H1 (cell line): ENCODE results near the gene DAPK2. TPM values are rescaled to one million over a fixed set of nuclear protein-coding genes. Genes with fewer than 3 reads are reported as not detected.

Experiments used
- CTCF ChIA-PET: fragments of 300-600 bp; sonication (Branson Sonifier 250); formaldehyde crosslinking; loops from one replicate; lab custom pipeline; 2021; ENCODE audit not compliant: partially characterized antibody; lab: Charles Lee
- POLR2A ChIA-PET: fragments of 300-600 bp; sonication (Branson Sonifier 250); formaldehyde crosslinking; loops from one replicate; lab custom pipeline; 2021; ENCODE audit warnings: inconsistent platforms; ENCODE audit not compliant: partially characterized antibody; lab: Charles Lee
- DNase-seq, 2 experiments: peaks; one replicate each; pipeline versions ENCODE4 v3.0.0 to v3.0.0-alpha.2; 2010 to 2022; ENCODE audit warnings: low spot score in 2 of 2, low read depth in 1 of 2, mixed read lengths in 1 of 2
- FAIRE-seq: peaks from 2 replicates; lab custom pipeline; 2011; peaks lifted over from hg19 to GRCh38; lab: Jason Lieb, UNC
- H2AFZ ChIP-seq: 2 replicates; pipeline ENCODE4 v1.8.1; 2012; ENCODE audit warnings: low read length, inconsistent platforms
- H2AK5ac ChIP-seq: 2 replicates; pipeline ENCODE4 v1.6.1; 2013; ENCODE audit warnings: low read depth, low read length
- H2BK120ac ChIP-seq: replicated peaks from 2 replicates; pipeline ENCODE3; 2013; ENCODE audit warnings: low read depth, low read length, inconsistent platforms
- H2BK12ac ChIP-seq: 2 replicates; pipeline ENCODE4 v1.6.1; 2013; ENCODE audit warnings: low read depth, low read length
- H2BK15ac ChIP-seq: 2 replicates; pipeline ENCODE4 v1.6.1; 2013; ENCODE audit warnings: low read length
- H2BK20ac ChIP-seq: 2 replicates; pipeline ENCODE4 v1.6.1; 2013; ENCODE audit warnings: low read length
- H2BK5ac ChIP-seq: 2 replicates; pipeline ENCODE4 v1.6.1; 2013; ENCODE audit warnings: low read depth, low read length
- H3K14ac ChIP-seq: 2 replicates; pipeline ENCODE4 v1.6.1; 2013; ENCODE audit warnings: inconsistent platforms; ENCODE audit not compliant: insufficient read length
- H3K18ac ChIP-seq: 2 replicates; pipeline ENCODE4 v1.6.1; 2013; ENCODE audit warnings: low read length; ENCODE audit errors: extremely low read depth
- H3K23ac ChIP-seq: 2 replicates; pipeline ENCODE4 v1.6.1; 2013; ENCODE audit warnings: inconsistent platforms; ENCODE audit not compliant: insufficient read length
- H3K23me2 ChIP-seq: 2 replicates; pipeline ENCODE4 v1.6.1; 2013; ENCODE audit warnings: low read depth, low read length
- H3K27ac ChIP-seq: 2 replicates; pipeline ENCODE4 v1.6.1; 2011; ENCODE audit warnings: low read depth, low read length, inconsistent platforms
- H3K27me3 ChIP-seq, 4 experiments: replicated peaks in 1 of 4; 1 replicate in 1 of 4; 2 replicates in 3 of 4; pipeline versions ENCODE4 v1.6.1 to v1.8.1; 2011 to 2013; ENCODE audit warnings: low read length in 3 of 4, mild to moderate bottlenecking in 3 of 4, inconsistent platforms in 2 of 4, mixed read lengths in 2 of 4, moderate library complexity in 1 of 4; ENCODE audit not compliant: control insufficient read depth in 3 of 4, insufficient read depth in 3 of 4; ENCODE audit errors: extremely low read depth in 1 of 4
- H3K36me3 ChIP-seq, 4 experiments: 2 replicates each; pipeline versions ENCODE4 v1.6.1 to v1.8.1; 2011 to 2013; ENCODE audit warnings: mild to moderate bottlenecking in 4 of 4, low read length in 3 of 4, moderate library complexity in 2 of 4, control low read depth in 1 of 4, inconsistent platforms in 1 of 4; ENCODE audit not compliant: insufficient read depth in 4 of 4, control insufficient read depth in 2 of 4
- H3K4ac ChIP-seq: replicated peaks from 2 replicates; pipeline ENCODE3; 2013; ENCODE audit warnings: low read length, low read depth, mixed read lengths, inconsistent platforms; ENCODE audit not compliant: insufficient read length
- H3K4me1 ChIP-seq, 4 experiments: replicated peaks in 1 of 4; 1 replicate in 1 of 4; 2 replicates in 3 of 4; pipeline versions ENCODE4 v1.6.1 to v1.8.1; 2011 to 2013; ENCODE audit warnings: low read length in 3 of 4, inconsistent platforms in 2 of 4, mixed read lengths in 1 of 4; ENCODE audit not compliant: insufficient read depth in 4 of 4, control insufficient read depth in 3 of 4
- H3K4me2 ChIP-seq, 2 experiments: 2 replicates each; pipeline versions ENCODE4 v1.6.1 to v1.8.1; 2011 to 2013; ENCODE audit warnings: low read depth in 2 of 2, low read length in 2 of 2, control low read depth in 1 of 2, inconsistent platforms in 1 of 2, mild to moderate bottlenecking in 1 of 2; ENCODE audit not compliant: insufficient read depth in 1 of 2
- H3K4me3 ChIP-seq, 4 experiments: fragments of 200-600, 300-600 bp in 1 of 4; sonication (generic), shearing (Covaris generic), sonication (Bioruptor Twin) in 1 of 4; 2 replicates each; pipeline versions ENCODE4 v1.5.1 to v1.8.1; 2011 to 2016; ENCODE audit warnings: low read length in 4 of 4, low read depth in 3 of 4, control low read depth in 2 of 4, inconsistent platforms in 2 of 4, mild to moderate bottlenecking in 2 of 4, mixed read lengths in 1 of 4, moderate library complexity in 1 of 4; ENCODE audit not compliant: insufficient read depth in 2 of 4; ENCODE audit errors: extremely low read depth in 1 of 4
- H3K56ac ChIP-seq: replicated peaks from 2 replicates; pipeline ENCODE3; 2013; ENCODE audit warnings: low read depth, mild to moderate bottlenecking, mixed read lengths, low read length, inconsistent platforms; ENCODE audit not compliant: insufficient read length
- H3K79me1 ChIP-seq: 2 replicates; pipeline ENCODE4 v1.6.1; 2013; ENCODE audit warnings: low read depth, low read length, control low read depth
- H3K79me2 ChIP-seq, 2 experiments: 2 replicates each; pipeline versions ENCODE4 v1.6.1 to v1.8.1; 2012 to 2013; ENCODE audit warnings: low read length in 2 of 2, mild to moderate bottlenecking in 2 of 2, inconsistent platforms in 1 of 2; ENCODE audit not compliant: insufficient read depth in 2 of 2, control insufficient read depth in 1 of 2
- H3K9ac ChIP-seq, 4 experiments: replicated peaks in 1 of 4; 1 replicate in 1 of 4; 2 replicates in 3 of 4; pipeline versions ENCODE4 v1.6.1 to v1.8.1; 2011 to 2013; ENCODE audit warnings: low read depth in 3 of 4, low read length in 3 of 4, control low read depth in 2 of 4, mild to moderate bottlenecking in 2 of 4, moderate library complexity in 2 of 4, inconsistent platforms in 1 of 4; ENCODE audit errors: extremely low read depth in 1 of 4
- H3K9me3 ChIP-seq, 2 experiments: 2 replicates each; pipeline versions ENCODE4 v1.6.1 to v1.8.1; 2012 to 2013; ENCODE audit warnings: mild to moderate bottlenecking in 2 of 2, moderate library complexity in 2 of 2, control low read depth in 1 of 2, inconsistent platforms in 1 of 2, low read depth in 1 of 2, low read length in 1 of 2, mixed read lengths in 1 of 2; ENCODE audit not compliant: insufficient read depth in 2 of 2
- H4K20me1 ChIP-seq, 2 experiments: replicated peaks in 1 of 2; 2 replicates each; pipeline versions ENCODE3 to v1.8.1; 2011 to 2013; ENCODE audit warnings: inconsistent platforms in 2 of 2, low read length in 2 of 2, mild to moderate bottlenecking in 1 of 2; ENCODE audit not compliant: insufficient read depth in 2 of 2, control insufficient read depth in 1 of 2
- H4K5ac ChIP-seq: 2 replicates; pipeline ENCODE4 v1.6.1; 2013; ENCODE audit warnings: low read length, low read depth, mixed read lengths, inconsistent platforms; ENCODE audit not compliant: insufficient read length
- H4K8ac ChIP-seq: 2 replicates; pipeline ENCODE4 v1.8.0; 2013; ENCODE audit warnings: mild to moderate bottlenecking, moderate library complexity, low read length, inconsistent platforms; ENCODE audit not compliant: insufficient read depth; ENCODE audit errors: extremely low read depth
- H4K91ac ChIP-seq: replicated peaks from 2 replicates; pipeline ENCODE3; 2013; ENCODE audit warnings: low read length, mixed read lengths, inconsistent platforms; ENCODE audit not compliant: insufficient read length
- CBX5 ChIP-seq: fragments of 300-800, 300-1000 bp; sonication (generic); IDR thresholded peaks from 2 replicates; pipeline ENCODE4 v1.7.1; 2016; ENCODE audit warnings: antibody characterized with exemption, low read length, low read depth
- CBX8 ChIP-seq: fragments of 300-800, 300-1000 bp; sonication (generic); IDR thresholded peaks from 2 replicates; pipeline ENCODE4 v1.7.1; 2016; ENCODE audit warnings: low read depth, low read length, borderline replicate concordance
- CHD1 ChIP-seq: IDR thresholded peaks from 2 replicates; pipeline ENCODE4 v1.6.1; 2012; ENCODE audit warnings: low read depth, low read length, improper control_type of control experiment
- CHD2 ChIP-seq: IDR thresholded peaks from 2 replicates; pipeline ENCODE4 v1.6.1; 2012; ENCODE audit warnings: low read length, improper control_type of control experiment
- CTBP2 ChIP-seq: IDR thresholded peaks from 2 replicates; pipeline ENCODE4 v1.7.0; 2011; ENCODE audit warnings: borderline replicate concordance, mild to moderate bottlenecking, moderate library complexity, mixed read lengths, low read length; ENCODE audit not compliant: insufficient read depth, insufficient read length
- HDAC2 ChIP-seq, 2 experiments: fragments of 300-600 bp in 1 of 2; sonication (generic) in 1 of 2; IDR thresholded peaks; 2 replicates each; pipeline ENCODE4 v1.6.1; 2011 to 2012; ENCODE audit warnings: low read depth in 2 of 2, low read length in 2 of 2, mild to moderate bottlenecking in 2 of 2, moderate library complexity in 2 of 2, borderline replicate concordance in 1 of 2, inconsistent platforms in 1 of 2
- KDM4A ChIP-seq: IDR thresholded peaks from one replicate; pipeline ENCODE4 v1.7.1; 2012; ENCODE audit warnings: low read depth, mild to moderate bottlenecking, moderate library complexity, low read length, inconsistent platforms; ENCODE audit not compliant: severe bottlenecking
- KDM5A ChIP-seq: fragments of 200-600 bp; IDR thresholded peaks from 2 replicates; pipeline ENCODE4 v1.7.1; 2012; ENCODE audit warnings: mild to moderate bottlenecking, low read length, inconsistent platforms, mixed read lengths
- RBBP5 ChIP-seq: IDR thresholded peaks from 2 replicates; pipeline ENCODE4 v1.7.1; 2012; ENCODE audit warnings: low read depth, mild to moderate bottlenecking, inconsistent platforms, low read length, moderate library complexity, borderline replicate concordance
- SP4 ChIP-seq: IDR thresholded peaks from 2 replicates; pipeline ENCODE4 v1.6.1; 2012; ENCODE audit warnings: low read length, inconsistent platforms
- SRF ChIP-seq: IDR thresholded peaks from 2 replicates; pipeline ENCODE4 v1.6.1; 2011; ENCODE audit warnings: mild to moderate bottlenecking, low read depth, low read length, moderate library complexity
- SUZ12 ChIP-seq: fragments of 200-600 bp; sonication (generic); IDR thresholded peaks from 2 replicates; pipeline ENCODE4 v1.6.1; 2012; ENCODE audit warnings: mild to moderate bottlenecking, inconsistent platforms, low read length, moderate library complexity, mixed read lengths
- TAF7 ChIP-seq: optimal IDR thresholded peaks from 2 replicates; pipeline ENCODE3; 2011; ENCODE audit warnings: low read depth, mild to moderate bottlenecking, inconsistent platforms, low read length, moderate library complexity, borderline replicate concordance
- WGBS, 2 experiments: shearing (Covaris generic) in 1 of 2; methylation state at CpG; one replicate each; pipeline versions ENCODE4 v1.1.6 to v1.1.7; 2013 to 2015; ENCODE audit warnings: low lambda C conversion rate in 2 of 2, mixed read lengths in 2 of 2, inconsistent platforms in 1 of 2, low coverage in 1 of 2, missing lambda C conversion rate in 1 of 2; ENCODE audit not compliant: insufficient replicate concordance in 2 of 2, insufficient coverage in 1 of 2, insufficient read length in 1 of 2; ENCODE audit errors: extremely low coverage in 1 of 2, missing lambda C conversion rate in 1 of 2; 5-methylcytosine and 5-hydroxymethylcytosine counted together
- polyA plus RNA-seq, 7 experiments: library from polyadenylated mRNA; depleted of rRNA in 3 of 7; stranded (reverse) in 5 of 7; unstranded in 2 of 7; fragments of >200 nt in 5 of 7; fragments of 200-250 nt in 2 of 7; gene quantifications; 1 replicate in 5 of 7; 2 replicates in 1 of 7; 4 replicates in 1 of 7; pipeline versions ENCODE4 v1.2.1 to v1.2.3, GENCODE V29; 2011 to 2013; ENCODE audit warnings: missing spikeins in 2 of 7, mixed read lengths in 2 of 7
- total RNA-seq: library from RNA; stranded (reverse); fragmentation: NEBNext Ultra II Directional; extraction: Animal tissue kit (Norgen Biotek cat#: 25700); gene quantifications from 2 replicates; pipeline ENCODE4 v1.2.1, GENCODE V29; 2021

Gene DAPK2
- total and polyA plus RNA-seq, 2 of the 8 experiments (the other 6 are each of a cell fraction or from before 2014, with no cell fraction given) = 1.8 to 2.9 TPM

GRCh38 chr15:64000183-64000951, 45.9 kb downstream of the DAPK2 start:
- no peak overlapping the region for H2BK5ac ChIP-seq
- H3K4me2 ChIP-seq = no peak overlapping the region
- ChIA-PET POLR2A (no interaction called here), CTCF (interaction anchor here (0.6 to 3.5 kb wide), 7 partner anchors 11 to 164 kb away, joined by 3 to 11 read pairs (median 4); partner anchors contain the start of gene DAPK2)
- no peak overlapping the region for H3K18ac ChIP-seq
- H3K9me3 ChIP-seq = no peaks in the 10 kb centered on the region
- no peak overlapping the region for H2AK5ac ChIP-seq
- H4K8ac ChIP-seq = no peak overlapping the region
- no peak overlapping the region for H3K14ac ChIP-seq
- no peak overlapping the region for H2AFZ ChIP-seq
- peaks cover 3% of the 10 kb centered on the region; the same call in 1 of the 2 replicates for H3K23me2 ChIP-seq
- H3K9ac ChIP-seq = no peak overlapping the region
- no peak overlapping the region for H3K56ac ChIP-seq
- no peak overlapping the region for H2BK12ac ChIP-seq
- H3K27me3 ChIP-seq = no peaks in the 10 kb centered on the region
- H3K4me3 ChIP-seq = no peak overlapping the region
- H3K79me2 ChIP-seq = no peaks in the 10 kb centered on the region
- H2BK120ac ChIP-seq = no peak overlapping the region
- no peak overlapping the region for H3K4ac ChIP-seq
- no peaks in the 10 kb centered on the region for H3K79me1 ChIP-seq
- no peak overlapping the region for H4K5ac ChIP-seq
- H3K4me1 ChIP-seq = peaks cover 0 to 2% (median under 1%) of the 10 kb centered on the region in 4 experiments; a peak in 2 of 7 replicates
- H2BK15ac ChIP-seq = no peak overlapping the region
- H4K20me1 ChIP-seq = no peaks in the 10 kb centered on the region
- no peaks in the 10 kb centered on the region for H3K36me3 ChIP-seq
- H2BK20ac ChIP-seq = no peak overlapping the region
- no peak overlapping the region for H3K23ac ChIP-seq
- FAIRE-seq (no peak), DNase-seq (no peak)
- 93% methylated on average over 4 of the region's 4 CpGs; no CpG with 5 or more reads in 1 of the 2 experiments for WGBS, 2 experiments
- H3K27ac ChIP-seq = no peak overlapping the region
- no peak overlapping the region for H4K91ac ChIP-seq
- no peak for TF ChIP-seq CBX5
- TF ChIP-seq KDM4A = no peak
- TF ChIP-seq RBBP5 = no peak
- TF ChIP-seq KDM5A = no peak
- TF ChIP-seq TAF7 = no peak
- no peak for TF ChIP-seq CBX8
- no peak for TF ChIP-seq HDAC2 (IDR thresholded peaks at IDR 0.05; ENCODE audit: borderline replicate concordance in 1 of 2, low read depth in 2 of 2, low read length in 2 of 2)
- no peak for TF ChIP-seq CHD2
- TF ChIP-seq SP4 = no peak
- TF ChIP-seq CTBP2 = no peak
- TF ChIP-seq SUZ12 = no peak
- no peak for TF ChIP-seq CHD1
- TF ChIP-seq SRF = no peak
- TF ChIP-seq, all 59 proteins: peak for 0
